Caco-2 (cell line): ENCODE data around the gene NFKBIB. TPM values are rescaled to one million over a fixed set of nuclear protein-coding genes. Genes with fewer than 3 reads are reported as not detected.

Experiments
- BruUV-seq: library from RNA; stranded (reverse); fragments of 400-500 nt; replicated peaks from 2 replicates; lab custom pipeline; 2021; lab: Mats Ljungman, UMichigan
- CTCF ChIA-PET: fragments of 300-600 bp; sonication (Branson Sonifier 250); formaldehyde crosslinking; loops from one replicate; lab custom pipeline; 2022; ENCODE audit warnings: antibody characterized with exemption; lab: Charles Lee
- POLR2A ChIA-PET: fragments of 300-600 bp; sonication (Branson Sonifier 250); formaldehyde crosslinking; loops from one replicate; lab custom pipeline; 2022; ENCODE audit warnings: antibody characterized with exemption; lab: Charles Lee
- DNase-seq, 2 experiments: peaks; one replicate each; pipeline versions ENCODE4 v3.0.0 to v3.0.0-alpha.2; 2020 to 2022
- H3K27me3 ChIP-seq: replicated peaks from 2 replicates; pipeline ENCODE4 v1.6.0; 2011; ENCODE audit warnings: low read length; ENCODE audit not compliant: control insufficient read depth, insufficient read depth
- H3K36me3 ChIP-seq: 2 replicates; pipeline ENCODE4 v1.5.1; 2011; ENCODE audit warnings: low read length; ENCODE audit not compliant: control insufficient read depth, insufficient read depth
- H3K4me1 ChIP-seq: fragments of 250-450 bp; sonication (Bioruptor Pico); 2 replicates; pipeline ENCODE4 v1.5.1; 2020; ENCODE audit warnings: mild to moderate bottlenecking
- H3K4me3 ChIP-seq: 2 replicates; pipeline ENCODE4 v1.5.1; 2011; ENCODE audit warnings: low read depth, mild to moderate bottlenecking, control low read depth, low read length
- H3K9me3 ChIP-seq: fragments of 250-450 bp; sonication (Bioruptor Pico); 2 replicates; pipeline ENCODE4 v1.5.1; 2020; ENCODE audit warnings: mild to moderate bottlenecking, moderate library complexity
- H3K27ac Mint-ChIP-seq: one replicate; pipeline ENCODE4 v1.8.0; 2022; ENCODE audit warnings: mixed read lengths; ENCODE audit not compliant: unreplicated experiment
- H3K27me3 Mint-ChIP-seq: one replicate; pipeline ENCODE4 v1.8.0; 2022; ENCODE audit warnings: mixed read lengths; ENCODE audit not compliant: insufficient read depth, unreplicated experiment
- H3K36me3 Mint-ChIP-seq: one replicate; pipeline ENCODE4 v1.8.0; 2022; ENCODE audit warnings: mild to moderate bottlenecking, mixed read lengths; ENCODE audit not compliant: insufficient read depth, unreplicated experiment
- H3K4me1 Mint-ChIP-seq: one replicate; pipeline ENCODE4 v1.8.0; 2022; ENCODE audit warnings: low read depth, mixed read lengths; ENCODE audit not compliant: unreplicated experiment
- H3K4me3 Mint-ChIP-seq: one replicate; pipeline ENCODE4 v1.8.0; 2022; ENCODE audit warnings: mild to moderate bottlenecking, moderate library complexity, mixed read lengths; ENCODE audit not compliant: unreplicated experiment
- H3K9me3 Mint-ChIP-seq: one replicate; pipeline ENCODE4 v1.8.0; 2022; ENCODE audit warnings: mixed read lengths; ENCODE audit not compliant: unreplicated experiment
- CTCF ChIP-seq, 2 experiments: fragments of 200-600 bp in 1 of 2; IDR thresholded peaks; 1 replicate in 1 of 2; 2 replicates in 1 of 2; pipeline versions ENCODE4 v1.5.1 to v1.8.0; 2011 to 2022; ENCODE audit warnings: antibody characterized with exemption in 1 of 2, control low read depth in 1 of 2, inconsistent platforms in 1 of 2, low read depth in 1 of 2, low read length in 1 of 2, mild to moderate bottlenecking in 1 of 2, moderate library complexity in 1 of 2; ENCODE audit not compliant: insufficient read depth in 1 of 2, severe bottlenecking in 1 of 2, unreplicated experiment in 1 of 2
- intact Hi-C: fragments of 100-400 bp; cut with micrococcal nuclease; formaldehyde crosslinking; loops from one replicate; pipeline ENCODE4 v1.10.0; 2022; ENCODE audit not compliant: unreplicated experiment
- total RNA-seq: library from RNA; stranded (reverse); gene quantifications from 2 replicates; pipeline ENCODE4 v1.2.3, GENCODE V29; 2022

NFKBIB gene
- total RNA-seq, 1 experiment from 2014 or later, result 43.9 TPM

- peaks cover 34% of the 10 kb centered on the region for H3K36me3 Mint-ChIP-seq
- H3K27me3 Mint-ChIP-seq, result no peaks in the 10 kb centered on the region
- POLR2A ChIA-PET, result no interaction called here
- no peak overlapping the region for H3K4me3 Mint-ChIP-seq
- Histone ChIP-seq H3K4me1 (no peaks in the 10 kb centered on the region), H3K4me3 (no peak overlapping the region), H3K36me3 (peaks cover 5% of the 10 kb centered on the region), H3K27me3 (no peaks in the 10 kb centered on the region), H3K9me3 (no peaks in the 10 kb centered on the region)
- no peaks in the 10 kb centered on the region for H3K9me3 Mint-ChIP-seq
- H3K4me1 Mint-ChIP-seq, result no peaks in the 10 kb centered on the region
- no peak overlapping the region for H3K27ac Mint-ChIP-seq
- intact Hi-C loops, result no loop called here
- BruUV-seq, result no TSS peak
- CTCF ChIA-PET, result no interaction called here
- no peak for TF ChIP-seq CTCF (IDR thresholded peaks at IDR 0.05; ENCODE audit: insufficient read depth in 1 of 2, low read depth in 1 of 2, low read length in 1 of 2, severe bottlenecking in 1 of 2, unreplicated experiment in 1 of 2)
- DNase-seq, result no peak
Measured at GRCh38 chr19:38941979-38942378, 42.2 kb downstream of the NFKBIB start.

GRCh38 chr19:38942471-38943181, 42.9 kb downstream of the NFKBIB start:
- Histone ChIP-seq H3K4me1 (no peaks in the 10 kb centered on the region), H3K9me3 (no peaks in the 10 kb centered on the region), H3K36me3 (peaks cover 5% of the 10 kb centered on the region), H3K27me3 (no peaks in the 10 kb centered on the region), H3K4me3 (no peak overlapping the region)
- no peaks in the 10 kb centered on the region for H3K27me3 Mint-ChIP-seq
- H3K27ac Mint-ChIP-seq, result no peak overlapping the region
- intact Hi-C loops, result no loop called here
- no peak overlapping the region for H3K4me3 Mint-ChIP-seq
- ChIA-PET CTCF (no interaction called here), POLR2A (no interaction called here)
- H3K36me3 Mint-ChIP-seq, result peaks cover 39% of the 10 kb centered on the region
- H3K4me1 Mint-ChIP-seq, result no peaks in the 10 kb centered on the region
- TF ChIP-seq CTCF (IDR thresholded peaks at IDR 0.05; ENCODE audit: insufficient read depth in 1 of 2, low read depth in 1 of 2, low read length in 1 of 2, severe bottlenecking in 1 of 2, unreplicated experiment in 1 of 2), result no peak
- H3K9me3 Mint-ChIP-seq, result no peaks in the 10 kb centered on the region
- no peak for DNase-seq
- BruUV-seq, result no TSS peak

GRCh38 chr19:38944981-38945506, 45.3 kb downstream of the NFKBIB start:
- no peaks in the 10 kb centered on the region for H3K27me3 ChIP-seq
- no peak for DNase-seq
- CTCF ChIA-PET, result interaction anchor here (0.7 kb wide), 1 partner anchor 10 kb away, joined by 3 read pairs; no protein-coding TSS in a partner anchor
- H3K9me3 ChIP-seq, result no peaks in the 10 kb centered on the region
- no peaks in the 10 kb centered on the region for H3K27me3 Mint-ChIP-seq
- no peak overlapping the region for H3K27ac Mint-ChIP-seq
- no peaks in the 10 kb centered on the region for H3K9me3 Mint-ChIP-seq
- no TSS peak for BruUV-seq
- no peaks in the 10 kb centered on the region for H3K4me1 ChIP-seq
- no peaks in the 10 kb centered on the region for H3K4me1 Mint-ChIP-seq
- TF ChIP-seq CTCF (IDR thresholded peaks at IDR 0.05; ENCODE audit: insufficient read depth in 1 of 2, low read depth in 1 of 2, low read length in 1 of 2, severe bottlenecking in 1 of 2, unreplicated experiment in 1 of 2), result no peak
- peaks cover 5% of the 10 kb centered on the region for H3K36me3 ChIP-seq
- no peak overlapping the region for H3K4me3 Mint-ChIP-seq
- POLR2A ChIA-PET, result no interaction called here
- peaks cover 39% of the 10 kb centered on the region for H3K36me3 Mint-ChIP-seq
- H3K4me3 ChIP-seq, result no peak overlapping the region
- intact Hi-C loops, result no loop called here
